K562 (cell line): ENCODE measurements around the gene ZBTB9. TPM values are rescaled to one million over a fixed set of nuclear protein-coding genes. Genes with fewer than 3 reads are reported as not detected.

Experiments
- ARHGAP35 ChIP-seq: fragments of 450-650 bp; IDR thresholded peaks from 2 replicates; pipeline ENCODE4 v1.6.1; 2018; ENCODE audit not compliant: partially characterized antibody
- OTX1 ChIP-seq: fragments of 450-650 bp; formaldehyde crosslinking; IDR thresholded peaks from 2 replicates; pipeline ENCODE4 v1.4.0; 2022; ENCODE audit warnings: mild to moderate bottlenecking
- POLR2A ChIP-seq: fragments of 450-650 bp; conservative IDR thresholded peaks from 2 replicates; pipeline ENCODE4 v1.6.1; 2016
- TEAD2 ChIP-seq: fragments of 450-650 bp; IDR thresholded peaks from 2 replicates; pipeline ENCODE4 v1.6.1; 2016; ENCODE audit warnings: missing genetic modification characterization, control low read depth, missing compliant biosample characterization
- ZNF316 ChIP-seq: fragments of 450-650 bp; IDR thresholded peaks from 2 replicates; pipeline ENCODE4 v1.6.1; 2016
- polyA plus RNA-seq, 8 experiments: library from polyadenylated mRNA; depleted of rRNA in 4 of 8; stranded (reverse) in 5 of 8; unstranded in 3 of 8; fragments of >200 nt; fragmentation: Nextera tagmentation in 2 of 8; fragmentation: Illumina TruSeq in 1 of 8; extraction: Ambion mirVana in 2 of 8; extraction: Trizol in 1 of 8; gene quantifications; 2 replicates each; pipeline versions ENCODE4 v1.2.1 to v1.2.3, GENCODE V29; 2011 to 2014; ENCODE audit warnings: inconsistent platforms in 1 of 8, missing spikeins in 1 of 8
- total RNA-seq, 7 experiments: library from RNA; depleted of rRNA in 6 of 7; stranded (reverse); fragments of >200 nt in 6 of 7; fragmentation: Illumina TruSeq in 2 of 7; extraction: Trizol in 2 of 7; gene quantifications; 2 replicates each; pipeline versions ENCODE4 v1.2.1 to v1.2.3, GENCODE V29; 2011 to 2021; ENCODE audit warnings: low replicate concordance in 1 of 7
- TF ChIP-seq, protein P1 (sequence below): fragments of 200-600 bp; sonication (generic); IDR thresholded peaks from one replicate; pipeline ENCODE4 v1.6.1; 2012; ENCODE audit warnings: mild to moderate bottlenecking, low read depth, low read length, inconsistent platforms
- TF ChIP-seq, protein P2 (sequence below), 2 experiments: fragments of 450-650 bp; IDR thresholded peaks; 2 replicates each; pipeline ENCODE4 v1.6.1; 2018; ENCODE audit warnings: mild to moderate bottlenecking in 2 of 2, low read depth in 1 of 2; ENCODE audit not compliant: partially characterized antibody in 2 of 2

The ZBTB9 gene
- total and polyA plus RNA-seq, 9 of the 15 experiments (the other 6 are each of a cell fraction or from before 2014, with no cell fraction given): 1.9 to 19.5 (median 10.4) TPM

DNA sequence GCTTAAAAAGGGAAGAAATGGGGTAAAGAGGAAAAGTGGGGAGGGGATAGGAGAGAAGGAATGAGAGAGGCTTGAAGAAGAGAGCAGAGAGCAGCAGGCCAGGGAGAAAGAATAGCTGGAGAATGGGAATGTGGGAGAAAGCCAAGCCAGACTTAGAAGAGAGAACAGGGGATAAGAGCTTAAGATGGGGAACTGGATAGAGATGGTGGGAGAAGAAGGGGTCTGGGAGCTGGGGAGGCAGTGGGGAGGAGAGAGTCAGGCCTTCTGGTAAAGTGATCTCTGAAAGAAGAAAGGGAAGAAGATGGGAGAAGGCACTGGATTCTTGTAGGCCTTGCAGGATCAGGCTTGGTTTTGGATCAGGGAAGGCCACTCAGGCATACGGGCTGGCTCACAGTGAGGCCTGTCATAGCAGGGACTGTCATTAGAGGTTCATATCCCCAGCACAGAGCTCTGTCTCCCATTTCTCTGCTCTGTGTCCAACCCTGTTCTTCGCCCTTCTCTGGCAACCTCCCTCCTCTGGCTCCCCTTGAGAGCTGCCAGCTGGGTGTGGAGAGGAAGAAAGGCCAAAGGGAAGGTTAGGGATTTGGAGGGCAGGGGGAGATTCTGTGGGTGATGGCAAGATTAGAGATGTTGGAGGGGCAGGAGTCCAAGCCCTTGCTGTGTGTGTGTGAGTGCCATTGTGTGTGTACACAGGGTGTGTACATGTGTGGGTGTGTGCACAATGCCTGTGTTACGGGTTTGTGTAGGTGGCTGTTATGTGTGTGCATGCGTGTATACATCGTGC, 25.2 kb upstream of the ZBTB9 start (continued):
- TF ChIP-seq, protein P1, sequence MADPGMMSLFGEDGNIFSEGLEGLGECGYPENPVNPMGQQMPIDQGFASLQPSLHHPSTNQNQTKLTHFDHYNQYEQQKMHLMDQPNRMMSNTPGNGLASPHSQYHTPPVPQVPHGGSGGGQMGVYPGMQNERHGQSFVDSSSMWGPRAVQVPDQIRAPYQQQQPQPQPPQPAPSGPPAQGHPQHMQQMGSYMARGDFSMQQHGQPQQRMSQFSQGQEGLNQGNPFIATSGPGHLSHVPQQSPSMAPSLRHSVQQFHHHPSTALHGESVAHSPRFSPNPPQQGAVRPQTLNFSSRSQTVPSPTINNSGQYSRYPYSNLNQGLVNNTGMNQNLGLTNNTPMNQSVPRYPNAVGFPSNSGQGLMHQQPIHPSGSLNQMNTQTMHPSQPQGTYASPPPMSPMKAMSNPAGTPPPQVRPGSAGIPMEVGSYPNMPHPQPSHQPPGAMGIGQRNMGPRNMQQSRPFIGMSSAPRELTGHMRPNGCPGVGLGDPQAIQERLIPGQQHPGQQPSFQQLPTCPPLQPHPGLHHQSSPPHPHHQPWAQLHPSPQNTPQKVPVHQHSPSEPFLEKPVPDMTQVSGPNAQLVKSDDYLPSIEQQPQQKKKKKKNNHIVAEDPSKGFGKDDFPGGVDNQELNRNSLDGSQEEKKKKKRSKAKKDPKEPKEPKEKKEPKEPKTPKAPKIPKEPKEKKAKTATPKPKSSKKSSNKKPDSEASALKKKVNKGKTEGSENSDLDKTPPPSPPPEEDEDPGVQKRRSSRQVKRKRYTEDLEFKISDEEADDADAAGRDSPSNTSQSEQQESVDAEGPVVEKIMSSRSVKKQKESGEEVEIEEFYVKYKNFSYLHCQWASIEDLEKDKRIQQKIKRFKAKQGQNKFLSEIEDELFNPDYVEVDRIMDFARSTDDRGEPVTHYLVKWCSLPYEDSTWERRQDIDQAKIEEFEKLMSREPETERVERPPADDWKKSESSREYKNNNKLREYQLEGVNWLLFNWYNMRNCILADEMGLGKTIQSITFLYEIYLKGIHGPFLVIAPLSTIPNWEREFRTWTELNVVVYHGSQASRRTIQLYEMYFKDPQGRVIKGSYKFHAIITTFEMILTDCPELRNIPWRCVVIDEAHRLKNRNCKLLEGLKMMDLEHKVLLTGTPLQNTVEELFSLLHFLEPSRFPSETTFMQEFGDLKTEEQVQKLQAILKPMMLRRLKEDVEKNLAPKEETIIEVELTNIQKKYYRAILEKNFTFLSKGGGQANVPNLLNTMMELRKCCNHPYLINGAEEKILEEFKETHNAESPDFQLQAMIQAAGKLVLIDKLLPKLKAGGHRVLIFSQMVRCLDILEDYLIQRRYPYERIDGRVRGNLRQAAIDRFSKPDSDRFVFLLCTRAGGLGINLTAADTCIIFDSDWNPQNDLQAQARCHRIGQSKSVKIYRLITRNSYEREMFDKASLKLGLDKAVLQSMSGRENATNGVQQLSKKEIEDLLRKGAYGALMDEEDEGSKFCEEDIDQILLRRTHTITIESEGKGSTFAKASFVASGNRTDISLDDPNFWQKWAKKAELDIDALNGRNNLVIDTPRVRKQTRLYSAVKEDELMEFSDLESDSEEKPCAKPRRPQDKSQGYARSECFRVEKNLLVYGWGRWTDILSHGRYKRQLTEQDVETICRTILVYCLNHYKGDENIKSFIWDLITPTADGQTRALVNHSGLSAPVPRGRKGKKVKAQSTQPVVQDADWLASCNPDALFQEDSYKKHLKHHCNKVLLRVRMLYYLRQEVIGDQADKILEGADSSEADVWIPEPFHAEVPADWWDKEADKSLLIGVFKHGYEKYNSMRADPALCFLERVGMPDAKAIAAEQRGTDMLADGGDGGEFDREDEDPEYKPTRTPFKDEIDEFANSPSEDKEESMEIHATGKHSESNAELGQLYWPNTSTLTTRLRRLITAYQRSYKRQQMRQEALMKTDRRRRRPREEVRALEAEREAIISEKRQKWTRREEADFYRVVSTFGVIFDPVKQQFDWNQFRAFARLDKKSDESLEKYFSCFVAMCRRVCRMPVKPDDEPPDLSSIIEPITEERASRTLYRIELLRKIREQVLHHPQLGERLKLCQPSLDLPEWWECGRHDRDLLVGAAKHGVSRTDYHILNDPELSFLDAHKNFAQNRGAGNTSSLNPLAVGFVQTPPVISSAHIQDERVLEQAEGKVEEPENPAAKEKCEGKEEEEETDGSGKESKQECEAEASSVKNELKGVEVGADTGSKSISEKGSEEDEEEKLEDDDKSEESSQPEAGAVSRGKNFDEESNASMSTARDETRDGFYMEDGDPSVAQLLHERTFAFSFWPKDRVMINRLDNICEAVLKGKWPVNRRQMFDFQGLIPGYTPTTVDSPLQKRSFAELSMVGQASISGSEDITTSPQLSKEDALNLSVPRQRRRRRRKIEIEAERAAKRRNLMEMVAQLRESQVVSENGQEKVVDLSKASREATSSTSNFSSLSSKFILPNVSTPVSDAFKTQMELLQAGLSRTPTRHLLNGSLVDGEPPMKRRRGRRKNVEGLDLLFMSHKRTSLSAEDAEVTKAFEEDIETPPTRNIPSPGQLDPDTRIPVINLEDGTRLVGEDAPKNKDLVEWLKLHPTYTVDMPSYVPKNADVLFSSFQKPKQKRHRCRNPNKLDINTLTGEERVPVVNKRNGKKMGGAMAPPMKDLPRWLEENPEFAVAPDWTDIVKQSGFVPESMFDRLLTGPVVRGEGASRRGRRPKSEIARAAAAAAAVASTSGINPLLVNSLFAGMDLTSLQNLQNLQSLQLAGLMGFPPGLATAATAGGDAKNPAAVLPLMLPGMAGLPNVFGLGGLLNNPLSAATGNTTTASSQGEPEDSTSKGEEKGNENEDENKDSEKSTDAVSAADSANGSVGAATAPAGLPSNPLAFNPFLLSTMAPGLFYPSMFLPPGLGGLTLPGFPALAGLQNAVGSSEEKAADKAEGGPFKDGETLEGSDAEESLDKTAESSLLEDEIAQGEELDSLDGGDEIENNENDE: no peak
- peak; percentile 17; the same call in 1 of the 2 replicates for TF ChIP-seq OTX1
- TF ChIP-seq ARHGAP35: peak; percentile 78
- TF ChIP-seq ZNF316: 0 out of 2 replicates have a peak, but pooled peaks have one; percentile 0
- TF ChIP-seq, protein P2, sequence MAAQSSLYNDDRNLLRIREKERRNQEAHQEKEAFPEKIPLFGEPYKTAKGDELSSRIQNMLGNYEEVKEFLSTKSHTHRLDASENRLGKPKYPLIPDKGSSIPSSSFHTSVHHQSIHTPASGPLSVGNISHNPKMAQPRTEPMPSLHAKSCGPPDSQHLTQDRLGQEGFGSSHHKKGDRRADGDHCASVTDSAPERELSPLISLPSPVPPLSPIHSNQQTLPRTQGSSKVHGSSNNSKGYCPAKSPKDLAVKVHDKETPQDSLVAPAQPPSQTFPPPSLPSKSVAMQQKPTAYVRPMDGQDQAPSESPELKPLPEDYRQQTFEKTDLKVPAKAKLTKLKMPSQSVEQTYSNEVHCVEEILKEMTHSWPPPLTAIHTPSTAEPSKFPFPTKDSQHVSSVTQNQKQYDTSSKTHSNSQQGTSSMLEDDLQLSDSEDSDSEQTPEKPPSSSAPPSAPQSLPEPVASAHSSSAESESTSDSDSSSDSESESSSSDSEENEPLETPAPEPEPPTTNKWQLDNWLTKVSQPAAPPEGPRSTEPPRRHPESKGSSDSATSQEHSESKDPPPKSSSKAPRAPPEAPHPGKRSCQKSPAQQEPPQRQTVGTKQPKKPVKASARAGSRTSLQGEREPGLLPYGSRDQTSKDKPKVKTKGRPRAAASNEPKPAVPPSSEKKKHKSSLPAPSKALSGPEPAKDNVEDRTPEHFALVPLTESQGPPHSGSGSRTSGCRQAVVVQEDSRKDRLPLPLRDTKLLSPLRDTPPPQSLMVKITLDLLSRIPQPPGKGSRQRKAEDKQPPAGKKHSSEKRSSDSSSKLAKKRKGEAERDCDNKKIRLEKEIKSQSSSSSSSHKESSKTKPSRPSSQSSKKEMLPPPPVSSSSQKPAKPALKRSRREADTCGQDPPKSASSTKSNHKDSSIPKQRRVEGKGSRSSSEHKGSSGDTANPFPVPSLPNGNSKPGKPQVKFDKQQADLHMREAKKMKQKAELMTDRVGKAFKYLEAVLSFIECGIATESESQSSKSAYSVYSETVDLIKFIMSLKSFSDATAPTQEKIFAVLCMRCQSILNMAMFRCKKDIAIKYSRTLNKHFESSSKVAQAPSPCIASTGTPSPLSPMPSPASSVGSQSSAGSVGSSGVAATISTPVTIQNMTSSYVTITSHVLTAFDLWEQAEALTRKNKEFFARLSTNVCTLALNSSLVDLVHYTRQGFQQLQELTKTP (IDR thresholded peaks at IDR 0.05; ENCODE audit: low read depth in 1 of 2, partially characterized antibody in 2 of 2): peak in 1 of 2 experiments; percentile 36
- TF ChIP-seq TEAD2 (tag): no peak
- peak; percentile 32; the same call in 1 of the 2 replicates for TF ChIP-seq POLR2A
